NOMO-1 (cell line): ENCODE data around the gene AKIRIN2.
"Not testable (repeated sequence)": the region's sequence is repeated elsewhere in the genome, so short reads cannot be mapped to it uniquely, and the experiment has no call there.

Experiments used
- DNase-seq, 2 experiments: peaks; one replicate each; lab custom pipeline; 2025; ENCODE audit not compliant: unreplicated experiment in 2 of 2; lab: John Stamatoyannopoulos, UW

AKIRIN2 gene

GRCh38 chr6:87690441-87690840 lies 11.6 kb downstream of the AKIRIN2 start:
- no peak for DNase-seq

GRCh38 chr6:87687893-87688292 lies 14.1 kb downstream of the AKIRIN2 start:
- not testable (repeated sequence) for DNase-seq

GRCh38 chr6:87687296-87687695 lies 14.7 kb downstream of the AKIRIN2 start:
- no peak for DNase-seq

- DNase-seq = not testable (repeated sequence)
Measured at GRCh38 chr6:87686636-87687205, 15.3 kb downstream of the AKIRIN2 start.

- no peak for DNase-seq
Measured at GRCh38 chr6:87684895-87685654, 17.0 kb downstream of the AKIRIN2 start.

GRCh38 chr6:87683890-87684289 lies 18.1 kb downstream of the AKIRIN2 start:
- no peak for DNase-seq

GRCh38 chr6:87682310-87682709 lies 19.7 kb downstream of the AKIRIN2 start:
- DNase-seq = no peak

GRCh38 chr6:87675004-87675681 lies 26.9 kb downstream of the AKIRIN2 start:
- DNase-seq = no peak

- DNase-seq = no peak
Measured at GRCh38 chr6:87674290-87674689, 27.7 kb downstream of the AKIRIN2 start.

GRCh38 chr6:87673237-87673636 lies 28.8 kb downstream of the AKIRIN2 start:
- DNase-seq = no peak

GRCh38 chr6:87672641-87673040 lies 29.4 kb downstream of the AKIRIN2 start:
- DNase-seq = no peak

GRCh38 chr6:87671555-87672029 lies 30.4 kb downstream of the AKIRIN2 start:
- DNase-seq = peak; percentile 74 to 76

GRCh38 chr6:87670707-87671106 lies 31.3 kb downstream of the AKIRIN2 start:
- DNase-seq = no peak

- DNase-seq = no peak
Measured at GRCh38 chr6:87669051-87669450, 33.0 kb downstream of the AKIRIN2 start.

GRCh38 chr6:87668013-87668412 lies 34.0 kb downstream of the AKIRIN2 start:
- DNase-seq = no peak

GRCh38 chr6:87667032-87667431 lies 35.0 kb downstream of the AKIRIN2 start:
- DNase-seq = no peak

GRCh38 chr6:87664921-87665485 lies 37.0 kb downstream of the AKIRIN2 start:
- no peak for DNase-seq

- DNase-seq = no peak
Measured at GRCh38 chr6:87663434-87663833, 38.6 kb downstream of the AKIRIN2 start.

GRCh38 chr6:87661503-87661902 lies 40.5 kb downstream of the AKIRIN2 start:
- no peak for DNase-seq

GRCh38 chr6:87661016-87661415 lies 41.0 kb downstream of the AKIRIN2 start:
- DNase-seq = peak in 1 of 2 experiments; percentile 63

GRCh38 chr6:87660226-87660911 lies 41.7 kb downstream of the AKIRIN2 start:
- DNase-seq = no peak
